Glutamatergic neuron (in vitro differentiated cells): ENCODE measurements around the gene NHLH1. TPM values are rescaled to one million over a fixed set of nuclear protein-coding genes. Genes with fewer than 3 reads are reported as not detected.

ENCODE experiments used
- DNase-seq: peaks from one replicate; pipeline ENCODE4 v3.0.0; 2022
- H3K27ac Mint-ChIP-seq: one replicate; pipeline ENCODE4 v1.8.0; 2020; ENCODE audit warnings: mild to moderate bottlenecking, mixed read lengths, inconsistent platforms; ENCODE audit not compliant: unreplicated experiment
- H3K27me3 Mint-ChIP-seq: one replicate; pipeline ENCODE4 v1.8.0; 2020; ENCODE audit warnings: mild to moderate bottlenecking, moderate library complexity, mixed read lengths, inconsistent platforms; ENCODE audit not compliant: unreplicated experiment
- H3K36me3 Mint-ChIP-seq: one replicate; pipeline ENCODE4 v1.8.0; 2020; ENCODE audit warnings: mild to moderate bottlenecking, mixed read lengths, inconsistent platforms; ENCODE audit not compliant: unreplicated experiment
- H3K4me1 Mint-ChIP-seq: one replicate; pipeline ENCODE4 v1.8.0; 2020; ENCODE audit warnings: mild to moderate bottlenecking, low read depth, mixed read lengths, inconsistent platforms; ENCODE audit not compliant: unreplicated experiment
- H3K4me3 Mint-ChIP-seq: one replicate; pipeline ENCODE4 v1.8.0; 2020; ENCODE audit warnings: mild to moderate bottlenecking, mixed read lengths, inconsistent platforms; ENCODE audit not compliant: unreplicated experiment
- H3K9me3 Mint-ChIP-seq: one replicate; pipeline ENCODE4 v1.8.0; 2020; ENCODE audit warnings: mild to moderate bottlenecking, moderate library complexity, mixed read lengths, inconsistent platforms; ENCODE audit not compliant: unreplicated experiment
- total RNA-seq: library from RNA; stranded (reverse); fragmentation: NEBNext Ultra II Directional; extraction: Animal tissue kit (Norgen Biotek cat#: 25700); gene quantifications from one replicate; pipeline ENCODE4 v1.2.1, GENCODE V29; 2021; ENCODE audit not compliant: unreplicated experiment
- TF ChIP-seq, protein P1 (sequence below): fragments of 200-600 bp; sonication (generic); IDR thresholded peaks from one replicate; pipeline ENCODE4 v1.5.0; 2021; ENCODE audit not compliant: partially characterized antibody, unreplicated experiment

The NHLH1 gene
- total RNA-seq, 1 donor from 2014 or later: 1,198 TPM

DNA sequence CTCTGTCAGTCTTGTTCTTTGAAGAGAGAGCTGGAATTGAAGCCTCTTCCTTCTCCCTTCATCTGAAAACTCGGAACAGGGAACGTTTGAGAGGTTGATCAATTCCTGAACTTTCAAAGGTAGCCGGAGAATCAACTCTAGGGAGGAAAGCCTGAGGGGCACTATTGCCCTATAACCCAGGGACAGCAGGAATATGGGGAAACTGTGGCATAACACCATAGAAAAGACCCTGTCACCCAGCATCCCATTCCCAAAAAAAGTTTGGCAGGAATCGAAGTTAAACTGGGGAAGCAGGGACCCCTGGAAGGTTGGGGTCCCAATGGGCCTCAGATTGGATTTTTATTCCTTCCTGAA, 5.1 kb upstream of the NHLH1 start:
- peaks cover 58% of the 10 kb centered on the region for H3K9me3 Mint-ChIP-seq
- H3K4me3 Mint-ChIP-seq: peak overlapping the region; percentile 97
- peaks cover 78% of the 10 kb centered on the region for H3K4me1 Mint-ChIP-seq
- H3K27me3 Mint-ChIP-seq: peaks cover 47% of the 10 kb centered on the region
- H3K36me3 Mint-ChIP-seq: peaks cover 4% of the 10 kb centered on the region
- DNase-seq: no peak
- peak overlapping the region; percentile 100 for H3K27ac Mint-ChIP-seq
- TF ChIP-seq, protein P1, sequence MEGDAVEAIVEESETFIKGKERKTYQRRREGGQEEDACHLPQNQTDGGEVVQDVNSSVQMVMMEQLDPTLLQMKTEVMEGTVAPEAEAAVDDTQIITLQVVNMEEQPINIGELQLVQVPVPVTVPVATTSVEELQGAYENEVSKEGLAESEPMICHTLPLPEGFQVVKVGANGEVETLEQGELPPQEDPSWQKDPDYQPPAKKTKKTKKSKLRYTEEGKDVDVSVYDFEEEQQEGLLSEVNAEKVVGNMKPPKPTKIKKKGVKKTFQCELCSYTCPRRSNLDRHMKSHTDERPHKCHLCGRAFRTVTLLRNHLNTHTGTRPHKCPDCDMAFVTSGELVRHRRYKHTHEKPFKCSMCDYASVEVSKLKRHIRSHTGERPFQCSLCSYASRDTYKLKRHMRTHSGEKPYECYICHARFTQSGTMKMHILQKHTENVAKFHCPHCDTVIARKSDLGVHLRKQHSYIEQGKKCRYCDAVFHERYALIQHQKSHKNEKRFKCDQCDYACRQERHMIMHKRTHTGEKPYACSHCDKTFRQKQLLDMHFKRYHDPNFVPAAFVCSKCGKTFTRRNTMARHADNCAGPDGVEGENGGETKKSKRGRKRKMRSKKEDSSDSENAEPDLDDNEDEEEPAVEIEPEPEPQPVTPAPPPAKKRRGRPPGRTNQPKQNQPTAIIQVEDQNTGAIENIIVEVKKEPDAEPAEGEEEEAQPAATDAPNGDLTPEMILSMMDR: no peak

GRCh38 chr1:160362168-160362957, 4.5 kb upstream of the NHLH1 start:
- TF ChIP-seq, protein P1: no peak
- Mint-ChIP-seq H3K4me1 (peaks cover 73% of the 10 kb centered on the region), H3K27me3 (peaks cover 52% of the 10 kb centered on the region), H3K36me3 (no peaks in the 10 kb centered on the region), H3K27ac (peak overlapping the region; percentile 100), H3K9me3 (peaks cover 63% of the 10 kb centered on the region), H3K4me3 (peak overlapping the region; percentile 97)
- peak; percentile 84 for DNase-seq

- Mint-ChIP-seq H3K9me3 (peaks cover 69% of the 10 kb centered on the region), H3K36me3 (no peaks in the 10 kb centered on the region), H3K27me3 (peaks cover 58% of the 10 kb centered on the region), H3K4me1 (peaks cover 68% of the 10 kb centered on the region), H3K27ac (peak overlapping the region; percentile 100), H3K4me3 (peak overlapping the region; percentile 97)
- peak; percentile 86 for DNase-seq
- TF ChIP-seq, protein P1: no peak
Observed at GRCh38 chr1:160363010-160363409, 3.9 kb upstream of the NHLH1 start.

DNA sequence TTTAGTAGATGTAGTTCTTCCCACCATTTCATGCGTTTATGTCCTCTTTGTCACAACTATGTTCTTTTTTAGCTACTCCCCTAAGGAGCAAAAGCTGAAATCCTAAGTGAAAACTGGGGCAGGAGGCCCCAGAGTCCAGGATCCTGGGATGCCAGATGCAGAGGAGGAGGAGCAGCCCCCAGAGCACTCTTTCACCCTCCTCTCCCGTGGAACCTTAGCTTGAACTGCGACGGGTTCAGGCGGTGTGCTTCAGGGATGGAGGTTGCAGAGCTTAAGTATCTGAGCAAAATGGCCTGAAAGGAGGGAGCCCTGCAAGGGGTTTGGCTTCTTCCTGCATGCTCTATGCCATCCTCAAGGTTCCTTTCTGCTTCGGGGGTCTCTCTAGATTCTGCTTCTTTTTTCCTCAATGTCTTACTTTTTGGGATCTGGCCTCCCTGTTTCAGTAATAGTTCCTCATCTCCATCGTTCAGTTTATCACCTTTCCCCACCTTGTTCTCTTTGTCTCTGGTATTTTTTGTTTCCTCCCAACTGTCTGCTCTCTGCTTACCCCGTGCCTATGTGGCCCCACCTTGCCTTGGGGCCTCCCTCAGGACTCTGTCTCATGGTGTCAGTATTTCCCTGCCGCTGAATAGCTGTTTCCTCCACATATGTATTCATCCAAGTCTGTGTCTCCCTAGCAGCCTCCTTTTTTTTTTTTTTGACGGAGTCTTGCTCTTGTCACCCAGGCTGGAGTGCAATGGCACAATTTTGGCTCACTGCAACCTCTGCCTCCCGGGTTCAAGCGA, 2.7 kb upstream of the NHLH1 start:
- peak overlapping the region; percentile 97 for H3K4me3 Mint-ChIP-seq
- H3K27ac Mint-ChIP-seq: peak overlapping the region; percentile 100
- no peaks in the 10 kb centered on the region for H3K36me3 Mint-ChIP-seq
- DNase-seq: peak; percentile 38
- H3K9me3 Mint-ChIP-seq: peaks cover 79% of the 10 kb centered on the region
- H3K4me1 Mint-ChIP-seq: peaks cover 58% of the 10 kb centered on the region
- H3K27me3 Mint-ChIP-seq: peaks cover 63% of the 10 kb centered on the region
- TF ChIP-seq, protein P1: no peak
